NCI-H446 (cell line): Measurements from ENCODE around the gene TMEM225B.
"Not testable (repeated sequence)": the region's sequence is repeated elsewhere in the genome, so short reads cannot be mapped to it uniquely, and the experiment has no call there.

Experiments
- DNase-seq, 2 experiments: peaks; one replicate each; lab custom pipeline; 2025; lab: John Stamatoyannopoulos, UW

Gene TMEM225B

DNA sequence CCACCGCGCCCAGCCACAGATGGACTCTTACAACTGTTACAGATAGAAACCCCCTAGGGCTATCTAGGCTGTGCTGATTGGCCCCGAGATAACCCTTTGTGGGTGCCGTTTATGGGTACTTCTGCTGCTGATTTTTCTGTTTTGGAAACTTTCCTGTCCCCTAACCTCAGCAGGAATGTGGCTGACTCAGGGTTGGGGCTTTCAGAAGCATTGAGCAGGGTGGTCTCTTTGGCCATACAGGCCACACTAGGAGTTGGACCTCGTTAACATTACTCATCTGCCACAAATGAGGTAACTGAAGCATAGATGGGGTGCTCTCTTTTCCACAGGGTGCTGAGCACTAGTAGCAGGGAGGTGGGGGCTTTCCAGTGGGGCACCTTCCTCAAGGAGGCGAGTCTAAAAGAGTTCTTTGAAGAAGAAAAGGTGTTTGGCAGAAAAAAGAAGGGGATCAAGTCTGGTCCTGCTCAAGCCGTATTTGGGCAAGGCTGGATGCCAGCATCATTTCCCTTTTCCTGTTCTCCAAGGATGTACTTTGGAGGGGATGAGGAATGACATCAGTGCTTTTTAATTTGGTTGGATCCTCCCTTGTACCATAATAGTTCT is 25.1 kb downstream of the TMEM225B start:
- no peak for DNase-seq

DNA sequence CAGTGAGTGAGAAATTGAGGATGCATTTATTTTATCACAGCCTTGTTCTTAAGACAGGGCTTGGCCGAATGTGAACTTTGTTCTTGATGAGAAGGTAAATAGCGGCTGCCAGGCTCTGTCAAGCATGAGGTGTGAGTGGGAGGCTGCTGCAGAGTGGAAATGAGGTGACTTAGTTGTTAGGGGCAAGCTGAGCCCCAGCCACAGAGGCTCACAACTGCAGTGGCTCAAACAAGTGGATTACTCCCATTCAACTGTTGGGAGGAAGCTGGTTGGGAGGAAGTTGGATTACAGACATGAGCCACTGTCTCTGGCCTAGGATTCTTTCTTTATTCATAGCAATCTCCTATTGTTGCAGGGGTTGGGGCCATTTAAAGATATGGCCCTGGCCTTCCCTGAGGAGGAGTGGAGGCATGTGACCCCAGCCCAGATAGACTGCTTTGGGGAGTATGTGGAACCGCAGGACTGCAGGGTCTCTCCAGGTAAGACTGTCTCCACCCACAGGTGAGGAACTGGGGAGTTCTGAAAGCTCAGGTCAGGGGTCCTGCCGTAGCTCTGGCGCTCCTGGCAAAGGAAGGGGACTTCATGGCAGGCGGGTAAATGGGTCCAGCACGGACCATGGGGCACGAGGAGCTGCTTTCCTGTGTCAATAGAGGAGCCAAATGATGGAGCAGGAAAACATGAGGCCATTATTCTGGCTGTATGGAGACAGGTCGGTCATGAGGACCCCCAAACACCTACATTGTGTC is 25.8 kb downstream of the TMEM225B start:
- DNase-seq, result no peak

DNA sequence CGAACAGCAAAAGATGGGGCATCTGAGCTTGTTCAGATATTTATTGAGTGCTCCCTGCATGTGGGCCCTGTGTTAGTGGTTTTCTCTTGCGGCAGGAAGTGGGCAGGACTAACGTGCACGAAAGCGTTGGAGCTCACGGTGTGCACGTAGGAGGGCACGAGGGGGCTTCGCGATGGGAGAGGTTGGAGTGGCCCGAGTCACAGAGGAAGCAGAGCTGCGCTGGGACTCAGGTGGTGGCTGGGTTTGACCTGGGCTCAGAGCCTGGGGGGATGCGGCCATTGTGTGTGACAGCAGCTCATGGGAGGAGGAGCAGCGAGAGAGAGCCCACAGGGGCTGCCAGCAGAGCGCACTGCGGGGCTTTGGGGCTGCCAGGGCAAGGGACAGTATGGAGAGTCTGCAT is 26.4 kb downstream of the TMEM225B start:
- no peak for DNase-seq

DNA sequence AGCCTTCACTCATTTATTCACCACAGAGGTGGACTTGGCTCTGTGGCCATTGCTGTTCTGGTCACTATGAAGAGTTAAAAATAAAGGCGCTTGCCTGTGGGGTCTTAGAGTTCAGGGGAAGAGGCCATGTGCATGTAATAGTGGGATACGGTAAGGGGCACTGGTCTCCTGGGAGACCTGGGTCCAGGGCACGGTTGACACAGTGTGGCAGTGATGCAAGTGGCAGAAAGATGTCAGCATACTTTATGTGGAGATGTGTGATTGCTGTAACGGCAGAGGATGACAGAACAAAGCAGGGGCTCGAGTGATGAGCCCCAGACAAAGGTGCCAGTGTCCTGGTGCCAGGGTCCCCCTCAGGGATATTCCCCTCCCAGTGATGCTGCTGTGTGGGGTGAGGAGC is 27.3 kb downstream of the TMEM225B start:
- DNase-seq, result no peak

DNA sequence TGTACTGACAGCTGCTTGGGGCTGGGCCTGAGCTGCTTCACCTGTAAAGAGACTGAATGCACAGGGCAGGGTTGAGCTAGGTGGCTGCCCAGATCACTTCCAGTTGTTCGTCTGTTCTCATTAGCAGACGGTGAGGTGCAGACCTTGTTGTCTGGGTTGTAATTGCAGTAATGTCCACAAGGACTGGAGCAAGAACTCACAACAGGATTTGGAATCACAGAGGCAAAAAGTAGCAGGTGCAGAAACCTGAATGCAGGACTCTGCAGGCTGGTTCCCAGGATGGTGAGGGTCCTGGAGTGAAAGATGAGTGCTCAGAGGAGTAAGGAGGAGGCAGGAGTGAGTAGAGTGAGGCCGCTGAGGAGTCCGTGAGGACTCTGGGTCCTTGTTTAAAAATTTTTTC is 27.9 kb downstream of the TMEM225B start:
- no peak for DNase-seq

DNA sequence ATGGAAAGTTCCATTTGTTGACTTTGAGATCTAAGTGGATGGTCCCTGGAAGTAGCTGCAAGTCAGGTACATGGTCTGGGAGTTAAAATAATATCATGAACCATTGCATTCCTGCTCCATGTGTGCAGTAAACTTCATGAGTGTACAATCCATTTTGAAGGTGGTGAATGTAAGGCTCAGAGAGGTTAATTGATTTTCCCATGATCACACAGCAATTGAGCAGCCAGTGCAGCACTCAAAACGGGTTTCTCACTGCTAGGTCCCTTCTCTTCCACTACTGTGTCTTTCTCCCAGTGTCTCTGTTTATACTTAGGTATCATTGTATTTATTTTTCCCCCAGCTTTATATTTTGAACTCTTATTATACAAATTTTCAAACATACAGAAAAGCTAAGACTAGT is 28.6 kb downstream of the TMEM225B start:
- no peak for DNase-seq

DNA sequence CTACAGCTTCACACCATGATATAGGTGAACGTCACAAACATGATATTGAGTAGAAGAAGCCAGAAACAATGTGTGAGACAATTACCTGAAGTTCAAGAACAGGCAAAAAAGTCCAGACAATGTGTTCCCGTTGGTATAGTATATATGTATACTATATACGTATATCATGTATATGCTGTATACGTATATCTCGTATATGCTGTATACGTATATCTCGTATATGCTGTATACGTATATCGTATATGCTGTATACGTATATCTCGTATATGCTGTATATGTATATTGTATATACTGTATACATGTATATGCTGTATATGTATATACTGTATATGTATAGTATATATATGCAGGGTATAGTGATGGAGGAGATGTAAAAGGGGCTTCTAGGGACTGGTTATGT is 29.4 kb downstream of the TMEM225B start:
- DNase-seq, result no peak

DNA sequence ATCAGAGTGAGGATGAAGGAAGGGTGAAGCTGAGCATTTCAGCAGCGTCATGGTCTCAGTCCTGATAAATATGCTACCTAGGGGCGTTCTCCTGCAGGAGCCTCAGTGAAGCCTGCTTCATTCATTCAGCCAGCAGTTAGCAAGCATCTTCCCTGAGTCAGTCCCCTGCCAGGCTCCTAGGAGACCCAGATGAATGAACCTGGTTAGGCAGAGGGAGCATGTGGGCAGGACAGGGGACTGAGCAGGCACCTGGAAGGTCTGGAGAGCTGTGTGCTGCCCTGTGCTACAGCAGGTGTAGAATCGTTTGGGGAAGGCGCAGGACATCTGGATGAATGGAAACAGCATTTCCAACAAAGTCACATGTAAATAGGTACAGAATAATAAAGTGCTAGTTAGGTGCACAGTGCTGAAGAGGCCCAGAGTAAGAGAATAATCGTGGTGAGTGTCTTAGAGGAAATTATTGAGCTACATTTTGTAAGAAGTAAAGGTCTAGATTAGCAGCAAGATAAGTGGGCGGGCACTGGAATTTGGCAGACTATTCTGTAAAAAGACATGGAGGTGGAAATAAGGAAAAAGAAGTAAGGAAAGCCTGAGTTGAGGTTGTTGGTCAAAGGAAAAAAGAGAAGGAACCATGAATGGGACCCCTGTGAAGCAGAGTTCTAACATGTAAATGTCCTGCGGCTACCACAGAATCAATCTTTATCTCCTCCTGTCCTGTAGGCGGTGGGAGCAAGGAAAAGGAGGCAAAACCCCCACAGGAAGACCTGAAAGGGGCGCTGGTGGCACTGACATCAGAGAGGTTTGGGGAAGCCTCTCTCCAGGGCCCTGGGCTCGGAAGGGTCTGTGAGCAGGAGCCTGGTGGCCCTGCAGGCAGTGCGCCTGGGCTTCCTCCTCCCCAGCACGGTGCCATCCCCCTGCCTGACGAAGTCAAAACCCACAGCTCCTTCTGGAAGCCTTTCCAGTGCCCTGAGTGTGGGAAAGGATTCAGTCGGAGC is 30.7 kb downstream of the TMEM225B start:
- no peak for DNase-seq

DNA sequence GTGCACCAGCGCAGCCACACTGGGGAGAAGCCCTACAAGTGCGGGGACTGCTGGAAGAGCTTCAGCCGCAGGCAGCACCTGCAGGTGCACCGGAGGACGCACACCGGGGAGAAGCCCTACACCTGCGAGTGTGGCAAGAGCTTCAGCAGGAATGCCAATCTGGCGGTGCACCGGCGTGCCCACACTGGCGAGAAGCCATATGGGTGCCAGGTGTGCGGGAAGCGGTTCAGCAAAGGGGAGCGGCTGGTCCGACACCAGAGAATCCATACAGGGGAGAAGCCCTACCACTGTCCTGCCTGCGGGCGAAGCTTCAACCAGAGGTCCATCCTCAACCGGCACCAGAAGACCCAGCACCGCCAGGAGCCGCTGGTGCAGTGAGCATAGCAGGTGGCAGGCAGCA is 31.6 kb downstream of the TMEM225B start:
- DNase-seq, result no peak

DNA sequence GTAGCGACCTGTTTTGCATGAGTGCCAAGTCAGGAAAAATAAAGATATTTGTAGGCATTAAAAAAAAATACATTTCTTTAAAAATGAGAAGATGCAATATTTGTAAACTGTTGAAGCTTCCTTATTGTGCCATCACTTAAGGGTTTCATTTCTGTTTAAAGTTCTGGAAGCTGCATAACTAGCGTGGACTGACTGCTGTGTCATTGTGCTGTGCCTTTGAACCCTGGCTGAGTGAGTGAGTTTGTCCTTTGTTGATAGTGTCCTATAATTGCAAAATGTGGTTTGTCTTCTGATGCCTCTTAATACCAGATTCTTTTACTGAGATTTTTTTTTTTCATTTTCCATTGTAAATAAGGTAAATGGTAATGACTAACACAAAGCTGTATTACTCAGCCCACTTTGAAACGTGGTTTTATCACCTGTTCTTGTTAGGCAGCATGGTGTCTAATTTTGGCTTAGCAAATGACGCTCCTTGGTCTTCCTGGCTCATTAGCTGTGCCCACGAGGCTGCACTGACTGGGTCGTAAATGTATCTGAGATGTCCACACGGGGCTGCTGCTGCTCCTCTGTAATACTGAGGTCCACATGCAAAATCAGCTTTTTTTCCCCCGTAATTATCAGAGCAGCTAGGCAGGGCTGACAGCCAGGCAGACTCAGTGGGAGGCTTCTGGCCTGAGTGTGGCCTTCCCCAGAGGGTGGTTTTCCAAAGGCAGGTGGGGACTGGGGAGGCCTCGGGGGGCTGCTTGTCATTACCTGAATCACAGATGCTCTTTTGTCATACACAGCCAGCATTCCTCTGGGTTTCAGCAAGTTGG is 33.4 kb downstream of the TMEM225B start:
- no peak for DNase-seq

DNA sequence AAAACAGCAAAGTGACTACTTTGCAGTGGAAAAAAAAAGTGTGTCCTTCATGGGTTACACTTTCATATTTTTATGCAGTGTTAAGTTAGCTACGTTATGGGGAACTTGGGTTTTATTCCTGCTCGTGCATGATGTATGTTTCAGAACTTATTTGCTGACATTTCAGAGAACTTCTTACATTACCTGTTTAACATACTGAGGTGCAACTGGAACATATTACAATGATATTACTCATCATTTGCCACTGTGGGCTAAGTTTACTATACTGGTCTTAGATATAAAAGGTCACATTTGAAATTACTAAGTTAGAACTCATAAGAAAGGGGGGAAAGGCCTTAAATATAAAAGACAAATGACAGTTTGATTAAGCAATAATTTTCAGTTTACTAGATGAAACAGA is 39.3 kb downstream of the TMEM225B start:
- not testable (repeated sequence) for DNase-seq

DNA sequence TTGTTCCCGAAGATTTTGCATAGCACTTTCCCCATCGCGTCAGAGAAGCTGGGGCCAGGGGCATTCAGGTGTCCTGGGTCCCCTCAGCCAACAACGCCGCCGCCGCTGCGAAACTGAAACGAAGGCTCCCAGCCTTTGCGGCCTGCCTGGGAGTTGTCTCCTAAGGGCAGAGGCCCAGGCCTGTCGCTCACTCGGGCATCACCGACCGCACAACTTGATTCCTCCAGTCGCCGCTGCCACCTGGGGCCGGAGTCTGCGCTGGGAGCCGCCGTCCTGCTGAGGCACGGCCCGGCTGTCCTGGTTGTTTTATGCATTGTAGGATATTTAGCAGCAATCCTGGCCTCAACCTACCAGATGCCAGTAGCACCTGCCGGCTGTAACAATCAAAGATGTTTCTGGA is 40.7 kb downstream of the TMEM225B start:
- DNase-seq, result no peak

DNA sequence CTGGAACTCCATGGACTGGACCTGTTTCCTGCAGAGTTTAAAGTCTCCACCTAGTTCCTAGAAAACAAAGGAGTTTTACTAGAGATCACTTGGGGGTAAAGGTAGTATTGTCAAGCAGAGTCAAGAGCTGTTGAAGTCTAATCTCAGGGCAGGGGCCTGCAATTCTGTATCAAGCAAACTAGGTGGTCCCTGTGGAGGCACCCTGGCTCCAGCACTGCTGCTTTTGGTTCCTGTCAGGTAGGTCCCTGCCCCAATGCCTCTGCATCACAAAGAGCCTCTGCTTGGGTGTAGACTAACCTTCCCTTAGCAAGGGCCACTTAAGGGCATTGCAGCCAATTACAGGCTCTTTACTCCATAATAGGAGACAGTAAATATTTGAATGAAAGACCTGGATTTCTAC is 41.2 kb downstream of the TMEM225B start:
- DNase-seq, result no peak

DNA sequence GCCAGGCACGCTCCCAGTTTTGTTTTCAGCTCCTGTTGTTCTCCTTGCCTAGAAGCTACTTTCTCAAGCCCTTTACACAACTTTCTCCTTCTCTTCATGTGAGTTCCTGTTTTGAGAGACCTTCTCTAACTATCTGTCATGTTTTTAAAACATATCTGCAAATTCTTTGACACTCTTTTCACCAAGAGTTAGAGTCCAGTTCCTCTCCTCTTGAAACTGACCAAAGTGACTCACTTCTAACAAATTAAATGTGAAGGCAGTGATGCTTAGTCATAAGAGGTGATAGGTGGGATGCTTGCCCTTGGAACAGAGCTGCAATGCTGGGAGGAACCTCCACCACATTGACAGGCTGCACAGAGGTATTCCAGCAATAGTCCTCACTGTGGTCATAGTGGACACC is 44.0 kb downstream of the TMEM225B start:
- DNase-seq, result no peak

DNA sequence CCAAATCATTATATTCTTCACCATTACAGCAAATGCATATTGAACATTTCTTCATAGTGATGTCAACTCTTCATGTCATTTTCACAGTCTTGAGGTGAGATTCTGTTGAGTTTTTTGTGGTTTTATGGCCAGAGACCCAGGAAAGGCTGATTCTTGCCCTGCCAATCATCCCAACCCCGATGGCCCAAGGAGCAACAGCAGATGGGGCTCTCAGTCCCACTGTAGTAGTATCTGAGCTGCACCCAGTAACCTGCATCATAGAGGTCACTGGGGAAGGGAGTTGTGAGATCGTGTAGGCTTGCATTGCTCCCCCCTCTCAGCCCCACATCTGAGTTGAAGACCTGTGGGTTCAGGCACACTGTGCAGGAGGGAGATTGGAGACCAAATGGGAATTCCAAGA is 45.4 kb downstream of the TMEM225B start:
- DNase-seq, result no peak

DNA sequence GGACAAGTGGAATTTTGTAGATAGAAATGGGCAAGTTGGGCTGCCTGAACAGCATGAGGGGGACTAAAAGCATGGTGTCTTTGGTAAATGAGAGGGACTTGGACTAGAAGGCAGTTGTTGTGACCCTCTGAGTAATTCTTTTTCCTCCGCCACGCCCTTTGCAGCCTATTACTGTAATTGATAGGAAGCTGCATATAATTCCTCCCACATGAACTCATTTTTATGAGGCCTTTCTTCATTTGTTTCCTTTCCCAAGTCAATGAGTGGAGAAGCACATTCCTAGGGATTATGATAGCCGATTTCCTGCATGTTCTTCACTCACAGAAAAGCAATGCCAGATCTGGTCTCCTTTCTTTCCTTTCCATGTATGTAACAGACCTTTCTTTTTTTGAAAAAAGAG is 46.4 kb downstream of the TMEM225B start:
- no peak for DNase-seq

DNA sequence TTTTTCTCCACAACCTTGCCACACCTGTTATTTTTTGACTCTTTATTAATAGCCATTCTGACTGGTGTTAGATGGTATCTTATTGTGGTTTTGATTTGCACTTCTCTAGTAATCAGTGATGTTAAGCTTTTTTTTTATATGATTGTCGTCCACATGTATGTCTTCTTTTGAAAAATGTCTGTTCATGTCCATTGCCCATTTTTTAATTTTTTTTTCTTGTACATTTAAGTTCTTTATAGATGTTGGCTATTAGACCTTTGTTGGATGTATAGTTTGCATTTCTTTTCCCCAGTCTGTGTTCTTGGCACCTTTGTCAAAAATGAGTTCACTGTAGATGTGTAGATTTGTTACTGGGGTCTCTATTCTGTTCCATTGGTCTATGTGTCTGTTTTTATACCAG is 47.5 kb downstream of the TMEM225B start:
- no peak for DNase-seq

DNA sequence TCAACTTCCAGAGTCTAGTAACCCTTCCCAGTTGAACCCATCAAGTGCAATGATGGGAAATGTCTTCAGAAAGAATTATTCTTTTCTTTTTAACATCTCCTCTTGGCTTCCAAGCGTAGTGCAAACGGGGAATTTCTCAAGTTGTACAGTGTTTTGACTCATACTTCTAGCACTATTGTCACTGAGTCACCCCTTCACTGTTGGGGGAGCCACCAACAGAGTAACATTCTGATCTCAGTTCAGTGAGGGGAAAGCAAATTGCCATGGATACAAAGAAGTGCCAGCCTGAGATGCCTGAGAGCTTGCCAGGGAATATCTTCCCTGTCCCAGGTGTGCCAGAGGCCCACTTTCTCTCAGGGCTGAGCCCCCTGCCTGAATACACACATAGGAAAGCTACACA is 50.8 kb downstream of the TMEM225B start:
- DNase-seq, result no peak

DNA sequence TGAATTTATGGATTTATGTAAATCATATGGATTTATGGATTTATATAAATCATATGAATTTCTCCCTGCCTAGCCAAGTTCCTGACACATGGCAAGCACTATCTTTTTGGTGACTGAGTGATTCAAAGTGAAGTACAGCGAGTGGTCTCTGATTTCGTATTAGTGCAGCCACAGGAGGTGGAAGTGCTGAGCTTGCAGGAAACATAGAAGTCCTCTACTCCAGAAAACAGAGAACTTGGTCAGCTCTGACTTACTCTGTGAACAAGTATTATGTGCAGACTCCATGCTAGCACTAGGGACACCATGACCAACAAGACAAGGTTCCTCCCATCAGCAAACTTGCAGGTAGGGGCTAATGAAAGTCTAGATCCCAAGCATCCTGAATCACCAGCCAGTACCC is 53.2 kb downstream of the TMEM225B start:
- no peak for DNase-seq

DNA sequence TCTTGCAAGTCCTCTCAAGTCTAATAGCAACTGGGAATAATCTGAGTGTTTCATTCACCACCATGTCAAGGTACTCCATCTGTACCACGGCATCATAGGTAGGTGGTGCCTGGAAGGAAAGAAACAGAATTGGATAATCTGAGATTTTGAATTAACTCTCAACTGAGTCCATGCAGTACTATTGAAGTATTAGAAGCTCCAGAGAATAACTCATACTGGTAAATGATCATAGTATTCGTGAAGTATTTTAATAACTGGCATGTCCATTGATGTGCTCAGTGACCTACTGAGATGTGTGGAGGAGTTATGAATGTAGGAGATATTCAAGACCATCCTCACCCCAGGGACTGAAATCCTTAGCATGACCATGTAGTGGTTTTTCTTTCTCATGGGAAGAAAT is 54.6 kb downstream of the TMEM225B start:
- no peak for DNase-seq

DNA sequence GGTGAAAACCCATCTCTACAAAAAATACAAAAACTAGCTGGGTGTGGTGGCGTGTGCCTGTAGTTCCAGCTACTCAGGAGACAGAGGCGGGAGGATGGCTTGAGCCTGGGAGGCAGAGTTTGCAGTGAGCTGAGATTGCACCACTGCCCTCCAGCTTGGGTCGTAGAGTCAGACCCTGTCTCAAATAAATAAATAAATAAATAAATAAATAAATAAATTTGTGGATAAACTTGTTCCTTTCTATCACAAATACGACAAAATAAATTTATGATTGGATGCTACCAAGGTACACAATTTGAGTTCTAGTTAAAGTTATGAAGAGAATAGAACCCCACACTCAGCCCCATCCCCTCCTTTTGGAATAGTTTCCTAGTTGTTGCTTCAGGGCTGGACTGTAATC is 55.2 kb downstream of the TMEM225B start:
- not testable (repeated sequence) for DNase-seq

DNA sequence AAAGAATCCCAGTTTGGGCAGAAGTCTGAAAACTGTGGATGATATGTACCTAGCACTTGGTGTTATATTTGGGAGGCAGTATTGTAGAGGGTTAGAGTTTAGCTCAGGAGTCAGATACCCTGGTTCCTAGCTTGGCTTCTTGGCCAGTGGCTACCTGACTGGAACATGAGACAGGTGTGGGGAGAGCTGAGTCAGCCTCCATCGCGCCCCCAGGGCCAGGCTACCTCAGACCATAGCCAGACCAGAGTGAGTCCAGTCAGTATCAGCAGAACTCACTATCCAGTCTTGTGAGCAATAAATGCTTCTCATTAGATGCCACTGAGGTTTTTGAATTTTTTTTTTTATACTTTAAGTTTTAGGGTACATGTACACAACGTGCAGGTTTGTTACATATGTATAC is 55.7 kb downstream of the TMEM225B start:
- no peak for DNase-seq
